ENCODE data around the gene GRAMD1A.

DNA sequence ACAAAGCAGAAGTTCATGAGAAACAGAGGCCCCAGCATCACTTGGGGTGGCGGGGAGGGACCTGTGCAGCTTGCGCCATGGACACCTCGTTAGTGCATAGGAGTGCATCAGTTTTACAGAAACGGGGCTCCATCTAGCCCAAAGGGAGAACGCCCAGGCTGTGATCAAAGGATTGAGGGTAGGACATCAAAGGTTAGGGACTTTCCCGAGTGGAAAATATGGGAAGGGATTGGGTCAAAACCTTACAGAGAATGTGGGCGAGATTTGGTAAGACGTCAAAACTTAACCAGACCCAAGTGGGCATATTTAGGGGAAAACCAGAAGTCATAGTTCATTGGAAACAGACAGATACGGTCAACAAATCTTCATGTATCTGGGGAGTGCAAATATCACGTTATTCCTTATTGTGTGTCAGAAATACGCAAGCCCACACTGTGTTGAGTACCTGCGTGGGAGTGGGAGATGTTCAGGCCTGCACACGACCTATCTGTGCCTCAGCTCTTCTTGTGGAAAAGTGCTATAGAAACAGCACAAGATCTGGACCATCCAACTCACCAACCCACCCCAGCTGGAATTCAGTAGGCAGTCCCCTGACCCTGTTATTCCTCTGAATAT, 9.4 kb upstream of the GRAMD1A start:
- TF ChIP-seq, protein P1, sequence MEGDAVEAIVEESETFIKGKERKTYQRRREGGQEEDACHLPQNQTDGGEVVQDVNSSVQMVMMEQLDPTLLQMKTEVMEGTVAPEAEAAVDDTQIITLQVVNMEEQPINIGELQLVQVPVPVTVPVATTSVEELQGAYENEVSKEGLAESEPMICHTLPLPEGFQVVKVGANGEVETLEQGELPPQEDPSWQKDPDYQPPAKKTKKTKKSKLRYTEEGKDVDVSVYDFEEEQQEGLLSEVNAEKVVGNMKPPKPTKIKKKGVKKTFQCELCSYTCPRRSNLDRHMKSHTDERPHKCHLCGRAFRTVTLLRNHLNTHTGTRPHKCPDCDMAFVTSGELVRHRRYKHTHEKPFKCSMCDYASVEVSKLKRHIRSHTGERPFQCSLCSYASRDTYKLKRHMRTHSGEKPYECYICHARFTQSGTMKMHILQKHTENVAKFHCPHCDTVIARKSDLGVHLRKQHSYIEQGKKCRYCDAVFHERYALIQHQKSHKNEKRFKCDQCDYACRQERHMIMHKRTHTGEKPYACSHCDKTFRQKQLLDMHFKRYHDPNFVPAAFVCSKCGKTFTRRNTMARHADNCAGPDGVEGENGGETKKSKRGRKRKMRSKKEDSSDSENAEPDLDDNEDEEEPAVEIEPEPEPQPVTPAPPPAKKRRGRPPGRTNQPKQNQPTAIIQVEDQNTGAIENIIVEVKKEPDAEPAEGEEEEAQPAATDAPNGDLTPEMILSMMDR (IDR thresholded peaks at IDR 0.05): no peak
- no peak for TF ChIP-seq POLR2A (IDR thresholded peaks at IDR 0.05)

Data from vagina (tissue), 2 donors.